Measurements from ENCODE around the gene KCNAB1. TPM values are rescaled to one million over a fixed set of nuclear protein-coding genes. Genes with fewer than 3 reads are reported as not detected.
"Not testable (repeated sequence)": the region's sequence is repeated elsewhere in the genome, so short reads cannot be mapped to it uniquely, and the experiment has no call there.

The KCNAB1 gene
- polyA plus RNA-seq, 1 donor (not counting 4 experiments of a cell fraction or from before 2014, with no cell fraction given), result 0.03 TPM

- FAIRE-seq; H3K9me1 ChIP-seq (ENCODE audit: control insufficient read depth, extremely low read depth, insufficient read depth, low read length); H4K20me1 ChIP-seq (ENCODE audit: control insufficient read depth, extremely low read depth, insufficient read depth, low read length); H2AFZ ChIP-seq (ENCODE audit: control insufficient read depth, low read length); H3K36me3 ChIP-seq (ENCODE audit: control insufficient read depth in 2 of 2, extremely low read depth in 1 of 2, insufficient read depth in 2 of 2, low read length in 2 of 2); DNase-seq (ENCODE audit: low read depth, low spot score); dilution Hi-C loops (cut with MboI; ENCODE audit: extremely low pct_ligation_motif_present, low sequenced_read_pairs); H3K9me3 ChIP-seq (ENCODE audit: control insufficient read depth, low read depth, low read length); H3K27ac ChIP-seq (ENCODE audit: control insufficient read depth, insufficient read depth, low read length); H3K9ac ChIP-seq (ENCODE audit: control insufficient read depth, extremely low read depth, insufficient read depth, low read length); H3K4me1 ChIP-seq (ENCODE audit: control insufficient read depth, extremely low read depth, insufficient read depth, low read length); H3K4me2 ChIP-seq (ENCODE audit: control insufficient read depth, extremely low read depth, insufficient read depth, low read depth, low read length); H3K79me2 ChIP-seq (ENCODE audit: control insufficient read depth, insufficient read depth, low read length); H3K27me3 ChIP-seq (ENCODE audit: control insufficient read depth, extremely low read depth, insufficient read depth, low read length); H3K4me3 ChIP-seq (ENCODE audit: control insufficient read depth in 2 of 3, extremely low read depth in 1 of 3, insufficient read depth in 2 of 3, low read depth in 1 of 3, low read length in 3 of 3): not testable (repeated sequence)
Observed at GRCh38 chr3:156569881-156570280, 449.5 kb downstream of the KCNAB1 start.

GRCh38 chr3:156575641-156576040 is 455.3 kb downstream of the KCNAB1 start:
- TF ChIP-seq CTCF (optimal IDR thresholded peaks at IDR 0.05 in 1 of 3, IDR thresholded peaks at IDR 0.05 in 1 of 3, conservative IDR thresholded peaks at IDR 0.05 in 1 of 3; ENCODE audit: extremely low read depth in 1 of 3, insufficient read depth in 2 of 3, low read length in 3 of 3), result no peak
- no peak for TF ChIP-seq EZH2 (IDR thresholded peaks at IDR 0.05; ENCODE audit: low read length)
- Histone ChIP-seq H3K9me1 (ENCODE audit: control insufficient read depth, extremely low read depth, insufficient read depth, low read length) (no peaks in the 10 kb centered on the region), H3K4me1 (ENCODE audit: control insufficient read depth, extremely low read depth, insufficient read depth, low read length) (peaks cover 12% of the 10 kb centered on the region), H3K79me2 (ENCODE audit: control insufficient read depth, insufficient read depth, low read length) (no peaks in the 10 kb centered on the region), H3K36me3 (ENCODE audit: control insufficient read depth in 2 of 2, extremely low read depth in 1 of 2, insufficient read depth in 2 of 2, low read length in 2 of 2) (no peaks in the 10 kb centered on the region), H3K9ac (ENCODE audit: control insufficient read depth, extremely low read depth, insufficient read depth, low read length) (no peak overlapping the region), H3K9me3 (ENCODE audit: control insufficient read depth, low read depth, low read length) (no peaks in the 10 kb centered on the region), H3K27ac (ENCODE audit: control insufficient read depth, insufficient read depth, low read length) (no peak overlapping the region), H4K20me1 (ENCODE audit: control insufficient read depth, extremely low read depth, insufficient read depth, low read length) (no peaks in the 10 kb centered on the region), H3K4me2 (ENCODE audit: control insufficient read depth, extremely low read depth, insufficient read depth, low read depth, low read length) (no peak overlapping the region), H3K27me3 (ENCODE audit: control insufficient read depth, extremely low read depth, insufficient read depth, low read length) (no peaks in the 10 kb centered on the region), H3K4me3 (ENCODE audit: control insufficient read depth in 2 of 3, extremely low read depth in 1 of 3, insufficient read depth in 2 of 3, low read depth in 1 of 3, low read length in 3 of 3) (no peak overlapping the region), H2AFZ (ENCODE audit: control insufficient read depth, low read length) (no peak overlapping the region)
- DNase-seq (ENCODE audit: low read depth, low spot score), result no peak
- no peak for FAIRE-seq
- dilution Hi-C loops (cut with MboI; ENCODE audit: extremely low pct_ligation_motif_present, low sequenced_read_pairs), result no loop called here

GRCh38 chr3:156576051-156576450 is 455.7 kb downstream of the KCNAB1 start:
- FAIRE-seq, result no peak
- dilution Hi-C loops (cut with MboI; ENCODE audit: extremely low pct_ligation_motif_present, low sequenced_read_pairs), result no loop called here
- H3K4me2 ChIP-seq (ENCODE audit: control insufficient read depth, extremely low read depth, insufficient read depth, low read depth, low read length), result no peak overlapping the region
- no peak overlapping the region for H2AFZ ChIP-seq (ENCODE audit: control insufficient read depth, low read length)
- no peaks in the 10 kb centered on the region for H3K9me1 ChIP-seq (ENCODE audit: control insufficient read depth, extremely low read depth, insufficient read depth, low read length)
- H4K20me1 ChIP-seq (ENCODE audit: control insufficient read depth, extremely low read depth, insufficient read depth, low read length), result no peaks in the 10 kb centered on the region
- H3K9me3 ChIP-seq (ENCODE audit: control insufficient read depth, low read depth, low read length), result no peaks in the 10 kb centered on the region
- no peak overlapping the region for H3K4me3 ChIP-seq (ENCODE audit: control insufficient read depth in 2 of 3, extremely low read depth in 1 of 3, insufficient read depth in 2 of 3, low read depth in 1 of 3, low read length in 3 of 3)
- no peak overlapping the region for H3K9ac ChIP-seq (ENCODE audit: control insufficient read depth, extremely low read depth, insufficient read depth, low read length)
- TF ChIP-seq EZH2 (IDR thresholded peaks at IDR 0.05; ENCODE audit: low read length), result no peak
- TF ChIP-seq CTCF (optimal IDR thresholded peaks at IDR 0.05 in 1 of 3, IDR thresholded peaks at IDR 0.05 in 1 of 3, conservative IDR thresholded peaks at IDR 0.05 in 1 of 3; ENCODE audit: extremely low read depth in 1 of 3, insufficient read depth in 2 of 3, low read length in 3 of 3), result no peak
- DNase-seq (ENCODE audit: low read depth, low spot score), result no peak
- peaks cover 12% of the 10 kb centered on the region for H3K4me1 ChIP-seq (ENCODE audit: control insufficient read depth, extremely low read depth, insufficient read depth, low read length)
- no peaks in the 10 kb centered on the region for H3K79me2 ChIP-seq (ENCODE audit: control insufficient read depth, insufficient read depth, low read length)
- H3K36me3 ChIP-seq (ENCODE audit: control insufficient read depth in 2 of 2, extremely low read depth in 1 of 2, insufficient read depth in 2 of 2, low read length in 2 of 2), result no peaks in the 10 kb centered on the region
- H3K27ac ChIP-seq (ENCODE audit: control insufficient read depth, insufficient read depth, low read length), result no peak overlapping the region
- no peaks in the 10 kb centered on the region for H3K27me3 ChIP-seq (ENCODE audit: control insufficient read depth, extremely low read depth, insufficient read depth, low read length)

Data from keratinocyte (primary cell).